ENCODE data around the gene CMIP. TPM values are rescaled to one million over a fixed set of nuclear protein-coding genes. Genes with fewer than 3 reads are reported as not detected.
A peak's percentile ranks its signal among the peaks of the same experiment; 100 is the strongest.

Gene CMIP
- total RNA-seq, 4 donors from 2014 or later: 44.6 to 152 (median 76.5) TPM

GRCh38 chr16:81558077-81558443 is 113.5 kb downstream of the CMIP start:
- TF ChIP-seq CTCF (IDR thresholded peaks at IDR 0.05) (peak in 2 of 6 experiments; percentile 24 to 32), POLR2A (IDR thresholded peaks at IDR 0.05) (no peak)
- no peak overlapping the region for H3K4me3 ChIP-seq
- no peak for DNase-seq
- H3K27ac ChIP-seq: peak overlapping the region in 3 of 4 donors; percentile 1 to 94 (median 88)
- H3K4me1 ChIP-seq: peaks cover 0 to 60% (median 9%) of the 10 kb centered on the region in 4 donors
- H3K9me3 ChIP-seq: no peaks in the 10 kb centered on the region
- H3K27me3 ChIP-seq: no peaks in the 10 kb centered on the region
- H3K36me3 ChIP-seq: no peaks in the 10 kb centered on the region

- no peaks in the 10 kb centered on the region for H3K36me3 ChIP-seq
- no peak for TF ChIP-seq POLR2A (IDR thresholded peaks at IDR 0.05)
- TF ChIP-seq CTCF (IDR thresholded peaks at IDR 0.05): peak in 3 of 6 experiments; percentile 15 to 32 (median 32)
- no peaks in the 10 kb centered on the region for H3K27me3 ChIP-seq
- peak overlapping the region in 3 of 4 donors; percentile 53 to 94 (median 88) for H3K27ac ChIP-seq
- DNase-seq: peak in 2 of 3 donors; percentile 89 to 90
- peaks cover 0 to 55% (median 8%) of the 10 kb centered on the region in 4 donors for H3K4me1 ChIP-seq
- no peaks in the 10 kb centered on the region for H3K9me3 ChIP-seq
- H3K4me3 ChIP-seq: no peak overlapping the region
Observed at GRCh38 chr16:81558444-81559175, 114.0 kb downstream of the CMIP start.

GRCh38 chr16:81560979-81561657 is 116.5 kb downstream of the CMIP start:
- Histone ChIP-seq H3K27me3 (no peaks in the 10 kb centered on the region), H3K9me3 (no peaks in the 10 kb centered on the region), H3K36me3 (no peaks in the 10 kb centered on the region), H3K4me1 (peaks cover 0 to 50% (median 5%) of the 10 kb centered on the region in 4 donors), H3K4me3 (no peak overlapping the region), H3K27ac (no peak overlapping the region)
- DNase-seq: no peak
- TF ChIP-seq POLR2A (IDR thresholded peaks at IDR 0.05) (no peak), CTCF (IDR thresholded peaks at IDR 0.05) (no peak)

GRCh38 chr16:81562174-81562849 is 117.7 kb downstream of the CMIP start:
- Histone ChIP-seq H3K4me1 (peaks cover 0 to 45% (median 5%) of the 10 kb centered on the region in 4 donors), H3K27ac (no peak overlapping the region), H3K27me3 (no peaks in the 10 kb centered on the region), H3K36me3 (no peaks in the 10 kb centered on the region), H3K4me3 (no peak overlapping the region), H3K9me3 (no peaks in the 10 kb centered on the region)
- DNase-seq: no peak
- TF ChIP-seq POLR2A (IDR thresholded peaks at IDR 0.05) (no peak), CTCF (IDR thresholded peaks at IDR 0.05) (no peak)

- peaks cover 0 to 47% (median 5%) of the 10 kb centered on the region in 4 donors for H3K4me1 ChIP-seq
- no peaks in the 10 kb centered on the region for H3K27me3 ChIP-seq
- no peak for DNase-seq
- TF ChIP-seq CTCF (IDR thresholded peaks at IDR 0.05) (no peak), POLR2A (IDR thresholded peaks at IDR 0.05) (no peak)
- H3K36me3 ChIP-seq: no peaks in the 10 kb centered on the region
- no peaks in the 10 kb centered on the region for H3K9me3 ChIP-seq
- no peak overlapping the region for H3K4me3 ChIP-seq
- no peak overlapping the region for H3K27ac ChIP-seq
Observed at GRCh38 chr16:81562926-81563325, 118.3 kb downstream of the CMIP start.

All from Peyer's patch (tissue), 4 donors.